Neuronal stem cell (in vitro differentiated cells): ENCODE data around the gene AXIN2.

Experiments used
- DNase-seq: peaks from one replicate; pipeline ENCODE4 v3.0.0-alpha.2; 2013; ENCODE audit warnings: low spot score
- H2AFZ ChIP-seq: one replicate; pipeline ENCODE4 v1.6.1; 2013; ENCODE audit warnings: mild to moderate bottlenecking, low read length, inconsistent platforms
- H2AK5ac ChIP-seq: 2 replicates; pipeline ENCODE4 v1.6.1; 2013; ENCODE audit warnings: low read depth, mild to moderate bottlenecking, inconsistent platforms, low read length, moderate library complexity, mixed read lengths
- H2BK120ac ChIP-seq: 2 replicates; pipeline ENCODE4 v1.6.1; 2013; ENCODE audit warnings: low read depth, mild to moderate bottlenecking, inconsistent platforms, low read length, moderate library complexity, mixed read lengths
- H2BK12ac ChIP-seq: one replicate; pipeline ENCODE4 v1.6.1; 2013; ENCODE audit warnings: low read length, inconsistent platforms
- H2BK15ac ChIP-seq: 2 replicates; pipeline ENCODE4 v1.6.1; 2013; ENCODE audit warnings: mild to moderate bottlenecking, low read length, inconsistent platforms, mixed read lengths
- H2BK5ac ChIP-seq: one replicate; pipeline ENCODE4 v1.6.1; 2013; ENCODE audit warnings: inconsistent platforms, mild to moderate bottlenecking, low read length, moderate library complexity
- H3K14ac ChIP-seq: one replicate; pipeline ENCODE4 v1.6.1; 2013; ENCODE audit warnings: low read length, inconsistent platforms
- H3K18ac ChIP-seq: 2 replicates; pipeline ENCODE4 v1.6.1; 2013; ENCODE audit warnings: low read length, inconsistent platforms
- H3K23ac ChIP-seq: 2 replicates; pipeline ENCODE4 v1.6.1; 2013; ENCODE audit warnings: low read depth, mild to moderate bottlenecking, mixed read lengths, low read length, inconsistent platforms; ENCODE audit not compliant: poor library complexity
- H3K27ac ChIP-seq: replicated peaks from 3 replicates; pipeline ENCODE4 v1.5.1; 2013; ENCODE audit warnings: low read length, inconsistent platforms
- H3K27me3 ChIP-seq, 3 experiments: 2 replicates each; pipeline ENCODE4 v1.6.1; 2013; ENCODE audit warnings: low read length in 3 of 3, mild to moderate bottlenecking in 2 of 3, inconsistent platforms in 1 of 3, low read depth in 1 of 3, mixed read lengths in 1 of 3, moderate library complexity in 1 of 3; ENCODE audit not compliant: control insufficient read depth in 3 of 3, insufficient read depth in 3 of 3
- H3K36me3 ChIP-seq, 2 donors: replicated peaks in 1 of 2; 2 replicates each; pipeline ENCODE4 v1.6.1; 2013; ENCODE audit warnings: low read length in 2 of 2; ENCODE audit not compliant: control insufficient read depth in 2 of 2, insufficient read depth in 2 of 2
- H3K4ac ChIP-seq: 2 replicates; pipeline ENCODE4 v1.6.1; 2013; ENCODE audit warnings: inconsistent platforms, mild to moderate bottlenecking, low read length, moderate library complexity
- H3K4me1 ChIP-seq, 2 donors: 1 replicate in 1 of 2; 2 replicates in 1 of 2; pipeline ENCODE4 v1.6.1; 2013; ENCODE audit warnings: low read length in 2 of 2, low read depth in 1 of 2; ENCODE audit not compliant: control insufficient read depth in 2 of 2, insufficient read depth in 1 of 2
- H3K4me2 ChIP-seq: one replicate; pipeline ENCODE4 v1.6.1; 2013; ENCODE audit warnings: mild to moderate bottlenecking, low read length, inconsistent platforms; ENCODE audit not compliant: insufficient read depth, poor library complexity, severe bottlenecking
- H3K4me3 ChIP-seq, 2 donors: 2 replicates each; pipeline ENCODE4 v1.5.1; 2013; ENCODE audit warnings: low read length in 2 of 2, mild to moderate bottlenecking in 2 of 2, inconsistent platforms in 1 of 2, moderate library complexity in 1 of 2
- H3K79me1 ChIP-seq: one replicate; pipeline ENCODE4 v1.6.1; 2013; ENCODE audit warnings: low read depth, mild to moderate bottlenecking, inconsistent platforms, low read length, moderate library complexity
- H3K9ac ChIP-seq: one replicate; pipeline ENCODE4 v1.6.1; 2013; ENCODE audit warnings: mild to moderate bottlenecking, low read depth, low read length, inconsistent platforms; ENCODE audit not compliant: poor library complexity
- H3K9me3 ChIP-seq, 2 donors: replicated peaks in 1 of 2; 2 replicates each; pipeline versions ENCODE3 to v1.6.1; 2013; ENCODE audit warnings: low read length in 2 of 2, mild to moderate bottlenecking in 2 of 2, inconsistent platforms in 1 of 2, low read depth in 1 of 2, mixed read lengths in 1 of 2, moderate library complexity in 1 of 2; ENCODE audit not compliant: control insufficient read depth in 2 of 2, insufficient read depth in 1 of 2
- H4K8ac ChIP-seq: one replicate; pipeline ENCODE4 v1.6.1; 2013; ENCODE audit warnings: low read depth, mild to moderate bottlenecking, inconsistent platforms, low read length, moderate library complexity
- H4K91ac ChIP-seq: one replicate; pipeline ENCODE4 v1.6.1; 2013; ENCODE audit warnings: low read length, low read depth, mild to moderate bottlenecking, inconsistent platforms; ENCODE audit not compliant: poor library complexity
- WGBS, 2 donors: extraction: QIAGEN DNeasy Blood & Tissue Kit; methylation state at CpG; one replicate each; pipeline ENCODE4 v1.1.7; 2013; ENCODE audit warnings: missing lambda C conversion rate in 2 of 2, mixed read lengths in 1 of 2; ENCODE audit not compliant: insufficient read length in 2 of 2, insufficient replicate concordance in 1 of 2; ENCODE audit errors: extremely low coverage in 2 of 2; 5-methylcytosine and 5-hydroxymethylcytosine counted together

AXIN2 gene

GRCh38 chr17:65557349-65558310, 3.8 kb downstream of the AXIN2 start:
- H3K4me3 ChIP-seq, result peak overlapping the region in 1 of 2 donors; percentile 61
- no peak for DNase-seq

GRCh38 chr17:65556910-65557348, 4.5 kb downstream of the AXIN2 start:
- Histone ChIP-seq H3K4me3 (peak overlapping the region in 1 of 2 donors; percentile 61), H3K4ac (no peak overlapping the region), H3K4me1 (peaks cover 17 to 45% of the 10 kb centered on the region in 2 donors), H2BK5ac (no peak overlapping the region), H3K23ac (no peak overlapping the region), H2AFZ (no peak overlapping the region), H2AK5ac (no peak overlapping the region), H3K9me3 (no peaks in the 10 kb centered on the region), H3K18ac (no peak overlapping the region), H3K27me3 (peaks cover 0 to 10% (median 0%) of the 10 kb centered on the region in 3 experiments), H3K4me2 (no peak overlapping the region), H4K91ac (no peak overlapping the region), H2BK120ac (no peak overlapping the region), H3K79me1 (peaks cover 9% of the 10 kb centered on the region), H2BK15ac (no peak overlapping the region), H4K8ac (no peak overlapping the region), H3K14ac (no peak overlapping the region), H3K27ac (no peak overlapping the region), H3K9ac (no peak overlapping the region), H2BK12ac (no peak overlapping the region), H3K36me3 (peaks cover 5 to 13% of the 10 kb centered on the region in 2 donors)
- WGBS, 2 donors, result no CpG with 5 or more reads among the region's 4 CpGs
- DNase-seq, result no peak

More at GRCh38 chr17:65557349-65558310, 3.8 kb downstream of the AXIN2 start:
- H3K14ac ChIP-seq, result no peak overlapping the region
- H2BK120ac ChIP-seq, result no peak overlapping the region
- H3K4me2 ChIP-seq, result peak overlapping the region; percentile 37
- no peak overlapping the region for H3K9ac ChIP-seq
- H3K18ac ChIP-seq, result no peak overlapping the region
- WGBS, 2 donors, result no CpG with 5 or more reads among the region's 21 CpGs
- no peak overlapping the region for H3K27ac ChIP-seq
- no peak overlapping the region for H3K23ac ChIP-seq
- no peak overlapping the region for H2AFZ ChIP-seq
- H4K91ac ChIP-seq, result no peak overlapping the region
- H4K8ac ChIP-seq, result no peak overlapping the region
- peaks cover 19 to 47% of the 10 kb centered on the region in 2 donors for H3K4me1 ChIP-seq
- no peak overlapping the region for H2AK5ac ChIP-seq
- no peaks in the 10 kb centered on the region for H3K9me3 ChIP-seq
- H2BK5ac ChIP-seq, result no peak overlapping the region
- peaks cover 0 to 10% (median 0%) of the 10 kb centered on the region in 3 experiments for H3K27me3 ChIP-seq
- no peak overlapping the region for H3K4ac ChIP-seq
- H2BK15ac ChIP-seq, result no peak overlapping the region
- no peak overlapping the region for H2BK12ac ChIP-seq
- H3K36me3 ChIP-seq, result peaks cover 5 to 7% of the 10 kb centered on the region in 2 donors
- H3K79me1 ChIP-seq, result peaks cover 6% of the 10 kb centered on the region

GRCh38 chr17:65556014-65556909, 5.2 kb downstream of the AXIN2 start:
- Histone ChIP-seq H2AFZ (no peak overlapping the region), H4K91ac (no peak overlapping the region), H3K27ac (no peak overlapping the region), H3K4ac (no peak overlapping the region), H3K23ac (peak overlapping the region; percentile 5), H3K14ac (no peak overlapping the region), H2BK15ac (no peak overlapping the region), H2BK120ac (no peak overlapping the region), H2BK12ac (no peak overlapping the region), H2AK5ac (peak overlapping the region; percentile 47), H3K18ac (peak overlapping the region; percentile 81), H4K8ac (no peak overlapping the region), H2BK5ac (no peak overlapping the region), H3K9me3 (no peaks in the 10 kb centered on the region), H3K4me3 (peak overlapping the region in 1 of 2 donors; percentile 61), H3K36me3 (peaks cover 5 to 20% of the 10 kb centered on the region in 2 donors), H3K27me3 (peaks cover 0 to 12% (median 0%) of the 10 kb centered on the region in 3 experiments), H3K79me1 (peaks cover 9% of the 10 kb centered on the region), H3K4me1 (peaks cover 18 to 43% of the 10 kb centered on the region in 2 donors), H3K9ac (no peak overlapping the region), H3K4me2 (no peak overlapping the region)
- DNase-seq, result peak; percentile 79
- WGBS, 2 donors, result no CpG with 5 or more reads among the region's 17 CpGs
